Progenitor cell of endocrine pancreas (in vitro differentiated cells): ENCODE data around the gene BCL2. TPM values are rescaled to one million over a fixed set of nuclear protein-coding genes. Genes with fewer than 3 reads are reported as not detected.

ENCODE experiments used
- DNase-seq: peaks from one replicate; pipeline ENCODE4 v3.0.0; 2021; ENCODE audit warnings: low spot score; ENCODE audit not compliant: unreplicated experiment
- H3K27ac Mint-ChIP-seq: 2 replicates; pipeline ENCODE4 v1.8.0; 2021; ENCODE audit warnings: mild to moderate bottlenecking, moderate library complexity, mixed read lengths
- H3K27me3 Mint-ChIP-seq: 2 replicates; pipeline ENCODE4 v1.8.0; 2021; ENCODE audit warnings: mixed read lengths
- H3K36me3 Mint-ChIP-seq: 2 replicates; pipeline ENCODE4 v1.8.0; 2022; ENCODE audit warnings: mixed read lengths; ENCODE audit not compliant: insufficient read depth
- H3K4me1 Mint-ChIP-seq: 2 replicates; pipeline ENCODE4 v1.8.0; 2021; ENCODE audit warnings: low read depth, mixed read lengths
- H3K4me3 Mint-ChIP-seq: 2 replicates; pipeline ENCODE4 v1.8.0; 2021; ENCODE audit warnings: low read depth, mild to moderate bottlenecking, moderate library complexity, mixed read lengths
- H3K9me3 Mint-ChIP-seq: 2 replicates; pipeline ENCODE4 v1.8.0; 2021; ENCODE audit warnings: low read depth, mixed read lengths
- CTCF ChIP-seq: fragments of 200-600 bp; sonication (generic); IDR thresholded peaks from one replicate; pipeline ENCODE4 v1.5.0; 2021; ENCODE audit warnings: antibody characterized with exemption, mild to moderate bottlenecking; ENCODE audit not compliant: unreplicated experiment
- total RNA-seq: library from RNA; stranded (reverse); gene quantifications from 2 replicates; pipeline ENCODE4 v1.2.1, GENCODE V29; 2021

The BCL2 gene
- total RNA-seq, 1 donor from 2014 or later: 3.8 TPM

- Mint-ChIP-seq H3K9me3 (peaks cover 3% of the 10 kb centered on the region), H3K4me3 (no peak overlapping the region), H3K27me3 (peaks cover 8% of the 10 kb centered on the region), H3K27ac (no peak overlapping the region), H3K36me3 (no peaks in the 10 kb centered on the region), H3K4me1 (no peaks in the 10 kb centered on the region)
- TF ChIP-seq CTCF: no peak
- no peak for DNase-seq
Measured at GRCh38 chr18:63213331-63213900, 106.2 kb downstream of the BCL2 start.

GRCh38 chr18:63210521-63210920, 109.0 kb downstream of the BCL2 start:
- Mint-ChIP-seq H3K4me1 (no peaks in the 10 kb centered on the region), H3K27me3 (peaks cover 17% of the 10 kb centered on the region), H3K27ac (no peak overlapping the region), H3K9me3 (peaks cover 3% of the 10 kb centered on the region), H3K4me3 (no peak overlapping the region), H3K36me3 (no peaks in the 10 kb centered on the region)
- TF ChIP-seq CTCF: no peak
- DNase-seq: no peak

- Mint-ChIP-seq H3K4me1 (no peaks in the 10 kb centered on the region), H3K4me3 (no peak overlapping the region), H3K27ac (no peak overlapping the region), H3K27me3 (peaks cover 20% of the 10 kb centered on the region), H3K36me3 (no peaks in the 10 kb centered on the region), H3K9me3 (no peaks in the 10 kb centered on the region)
- no peak for TF ChIP-seq CTCF
- no peak for DNase-seq
Measured at GRCh38 chr18:63208676-63209075, 110.9 kb downstream of the BCL2 start.

- Mint-ChIP-seq H3K4me1 (no peaks in the 10 kb centered on the region), H3K27ac (no peak overlapping the region), H3K9me3 (no peaks in the 10 kb centered on the region), H3K27me3 (peaks cover 20% of the 10 kb centered on the region), H3K4me3 (no peak overlapping the region), H3K36me3 (no peaks in the 10 kb centered on the region)
- TF ChIP-seq CTCF: no peak
- no peak for DNase-seq
Measured at GRCh38 chr18:63207835-63208234, 111.7 kb downstream of the BCL2 start.

GRCh38 chr18:63207143-63207790, 112.3 kb downstream of the BCL2 start:
- Mint-ChIP-seq H3K4me1 (no peaks in the 10 kb centered on the region), H3K27me3 (peaks cover 20% of the 10 kb centered on the region), H3K4me3 (no peak overlapping the region), H3K27ac (no peak overlapping the region), H3K9me3 (no peaks in the 10 kb centered on the region), H3K36me3 (no peaks in the 10 kb centered on the region)
- TF ChIP-seq CTCF: no peak
- no peak for DNase-seq
